Hematopoietic multipotent progenitor cell treated with erythropoietin and hydrocortisone succinate and interleukin-3 and kit ligand, for 4 days (in vitro differentiated cells): ENCODE measurements around the gene IFITM1.
"Not testable (repeated sequence)": the region's sequence is repeated elsewhere in the genome, so short reads cannot be mapped to it uniquely, and the experiment has no call there.

Source experiments
- DNase-seq: peaks from one replicate; pipeline ENCODE4 v3.0.0-alpha.2; 2015

IFITM1 gene

GRCh38 chr11:328516-329100 is 14.8 kb downstream of the IFITM1 start:
- DNase-seq: not testable (repeated sequence)

GRCh38 chr11:329886-330253 is 16.0 kb downstream of the IFITM1 start:
- DNase-seq: no peak

DNA sequence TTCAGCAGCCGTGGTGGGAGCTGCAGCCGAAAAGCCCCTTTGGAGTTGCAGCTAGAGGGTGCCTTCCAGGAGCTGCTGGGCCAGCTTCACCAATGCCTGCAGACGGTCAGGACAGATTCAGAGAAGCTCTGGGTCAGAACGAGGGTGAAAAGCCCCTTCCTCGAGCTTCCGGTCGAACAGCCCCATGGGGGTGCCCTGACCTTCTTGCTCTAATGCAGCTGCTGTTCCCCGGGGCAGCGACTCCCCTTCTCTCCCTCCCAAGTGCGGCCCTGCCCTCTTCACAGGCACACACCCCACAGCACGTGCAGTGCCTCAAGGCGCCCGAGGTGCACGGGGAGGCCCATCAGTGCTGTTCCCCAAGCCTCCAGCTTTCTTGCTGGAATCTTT is 16.5 kb downstream of the IFITM1 start:
- DNase-seq: no peak

DNA sequence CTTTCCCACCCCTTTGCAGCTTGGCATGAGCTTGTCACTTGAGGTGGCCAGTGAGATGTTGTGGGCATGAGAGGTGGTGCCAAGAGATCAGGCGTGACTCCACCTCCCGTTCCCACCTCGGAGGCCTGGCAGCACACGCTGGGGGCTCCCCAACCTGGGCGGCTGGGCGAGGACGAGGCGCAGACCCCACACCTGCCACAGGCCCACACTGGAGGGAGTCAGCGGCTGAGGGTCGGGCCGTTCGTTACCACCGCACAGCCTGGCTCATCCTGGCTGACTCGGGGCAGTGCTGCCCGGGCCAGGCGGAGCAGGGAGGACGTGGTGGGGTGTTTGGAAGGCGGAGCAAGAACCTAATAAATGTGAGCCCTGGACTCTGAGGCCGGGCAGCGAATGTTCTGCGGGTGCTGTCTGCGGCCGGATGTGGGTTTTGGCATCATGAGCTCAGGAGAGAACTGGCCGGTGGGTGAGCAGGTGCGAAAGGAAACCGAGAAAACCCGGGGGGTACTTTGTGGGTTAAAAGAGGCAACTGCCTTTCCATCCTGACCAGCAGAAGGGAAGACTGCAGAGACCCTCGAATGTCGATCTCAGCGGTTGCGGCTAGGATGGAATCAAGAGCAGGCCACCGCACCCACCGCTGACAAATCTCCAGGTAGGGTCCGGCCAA is 17.0 kb downstream of the IFITM1 start:
- no peak for DNase-seq

DNA sequence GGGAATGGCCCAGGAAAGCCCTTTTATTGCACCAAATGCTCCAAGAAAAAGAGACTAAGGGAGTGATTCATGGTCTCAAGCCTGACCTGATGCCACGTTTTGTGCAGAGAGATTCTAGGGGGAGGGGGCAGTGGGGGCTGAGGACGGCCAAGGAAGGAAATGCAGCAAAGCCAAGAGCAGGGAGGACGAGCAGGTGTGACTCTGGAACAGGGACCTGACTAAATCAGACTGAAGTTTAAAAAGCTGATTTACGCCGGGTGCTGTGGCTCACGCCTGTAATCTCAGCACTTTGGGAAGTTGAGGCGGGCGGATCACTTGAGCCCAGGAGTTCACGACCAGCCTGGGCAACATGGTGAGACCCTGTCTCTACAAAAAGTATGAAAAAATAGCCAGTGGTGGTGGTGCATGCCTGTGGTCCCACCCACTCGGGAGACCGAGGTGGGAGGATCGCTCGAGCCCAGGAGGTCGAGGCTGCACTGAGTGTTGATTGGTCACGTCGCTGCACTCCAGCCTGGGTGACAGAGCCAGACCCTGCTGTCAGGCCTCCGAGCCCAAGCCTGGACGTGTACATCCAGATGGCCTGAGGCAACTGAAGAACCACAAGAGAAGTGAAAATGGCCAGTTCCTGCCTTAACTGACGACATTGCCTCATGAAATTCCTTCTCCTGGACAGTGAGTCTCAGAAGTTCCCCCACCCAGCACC is 17.7 kb downstream of the IFITM1 start:
- DNase-seq: no peak

DNA sequence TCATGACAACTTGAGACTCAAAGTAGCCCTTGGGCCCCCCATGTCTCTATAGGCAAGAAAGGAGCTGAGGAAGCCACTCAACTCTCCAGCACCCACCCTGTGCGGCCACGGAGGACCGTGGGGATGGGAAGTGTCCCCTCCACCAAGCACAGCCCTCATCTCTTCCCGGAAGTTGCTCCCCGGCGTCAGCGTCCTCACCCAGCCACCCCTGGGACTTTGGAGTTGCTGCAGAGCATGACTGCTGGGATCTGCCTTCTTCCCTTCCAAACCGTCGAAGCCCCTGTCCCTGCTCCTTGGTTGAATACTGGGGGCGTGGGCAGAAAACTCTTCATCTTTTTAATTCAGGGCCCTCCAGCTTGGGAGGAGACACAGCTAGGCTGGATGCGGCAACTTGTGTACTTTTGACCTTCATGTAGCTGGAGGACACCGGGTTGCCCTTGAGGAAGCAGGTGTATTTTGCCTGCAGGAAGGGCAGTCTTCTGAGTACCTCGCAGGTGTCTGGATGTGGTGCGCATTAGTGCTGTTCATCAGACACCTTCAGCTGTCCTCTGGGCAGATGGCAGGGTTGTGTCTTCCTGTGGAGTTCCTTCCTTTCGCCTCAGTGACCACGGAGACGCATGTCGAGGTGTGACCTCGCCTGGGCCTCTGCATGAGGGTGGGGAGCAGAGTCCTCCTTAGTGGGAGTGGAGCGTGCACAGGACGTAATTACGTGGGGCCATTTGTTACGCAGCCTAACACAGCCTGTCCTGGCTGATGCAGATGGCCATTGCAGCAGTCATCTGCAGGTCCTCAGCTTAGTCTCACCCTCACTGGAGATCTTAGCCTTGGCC is 19.0 kb downstream of the IFITM1 start:
- DNase-seq: no peak

GRCh38 chr11:333616-334263 is 19.9 kb downstream of the IFITM1 start:
- not testable (repeated sequence) for DNase-seq

DNA sequence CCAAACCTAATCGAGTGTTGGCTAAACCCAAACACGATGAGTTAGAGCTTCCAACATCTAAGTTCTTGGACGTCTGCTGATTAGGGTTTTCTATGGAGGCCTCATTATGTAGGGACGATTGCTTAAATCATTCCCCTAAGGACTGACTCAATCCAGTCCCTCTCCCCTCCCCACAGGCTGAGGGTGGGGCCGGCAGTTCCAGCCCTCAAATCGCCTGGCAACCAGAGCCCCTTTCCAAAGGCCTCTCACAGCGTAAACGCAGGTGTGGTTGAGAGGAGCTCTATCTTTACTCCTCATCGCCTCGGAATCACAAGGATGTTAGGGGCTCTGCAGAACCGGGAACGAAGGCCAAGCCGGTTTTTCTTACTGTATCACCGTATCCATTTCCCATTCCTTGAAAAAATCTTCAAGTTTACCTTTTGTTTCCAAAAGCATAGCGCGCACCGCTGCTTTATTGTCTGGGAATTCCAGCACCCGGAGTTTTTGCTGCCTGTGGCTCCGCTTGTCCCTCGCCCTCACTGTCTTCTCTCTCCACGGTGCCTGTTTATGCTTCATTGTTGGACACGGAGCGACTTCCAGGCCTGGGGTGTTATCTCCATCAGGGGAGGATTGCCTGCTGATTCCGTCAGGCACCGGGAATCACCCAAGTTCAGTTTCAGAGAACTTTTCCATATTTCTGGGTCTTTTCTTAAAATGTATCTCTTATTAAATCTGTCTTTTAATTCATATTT is 20.6 kb downstream of the IFITM1 start:
- no peak for DNase-seq

- no peak for DNase-seq
Observed at GRCh38 chr11:335779-336658, 22.2 kb downstream of the IFITM1 start.

DNA sequence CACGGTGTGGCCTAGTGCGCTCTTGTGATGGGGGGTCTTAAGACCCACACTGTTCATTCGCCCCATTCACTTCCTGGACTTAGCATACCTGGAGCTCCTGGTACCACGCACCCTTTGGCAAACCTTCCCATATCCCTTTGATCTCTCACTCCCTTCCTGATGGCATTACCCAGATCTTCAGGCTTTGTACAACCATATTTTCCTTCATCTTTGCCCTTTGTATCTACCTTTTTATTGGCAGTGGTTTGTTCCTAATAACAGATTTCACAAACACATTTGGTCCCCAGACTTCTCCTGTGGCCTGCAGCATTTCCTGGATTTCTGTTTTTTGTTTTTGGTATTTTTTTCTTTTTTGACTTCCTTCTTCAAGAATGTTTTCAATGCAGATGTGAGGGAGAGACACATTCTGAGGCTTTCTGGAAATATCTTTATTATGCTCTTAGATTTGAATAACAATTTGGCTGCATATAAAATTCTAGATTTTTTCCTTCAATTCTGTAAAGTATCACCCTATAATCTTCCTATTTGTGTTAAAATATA is 22.9 kb downstream of the IFITM1 start:
- DNase-seq: no peak

DNA sequence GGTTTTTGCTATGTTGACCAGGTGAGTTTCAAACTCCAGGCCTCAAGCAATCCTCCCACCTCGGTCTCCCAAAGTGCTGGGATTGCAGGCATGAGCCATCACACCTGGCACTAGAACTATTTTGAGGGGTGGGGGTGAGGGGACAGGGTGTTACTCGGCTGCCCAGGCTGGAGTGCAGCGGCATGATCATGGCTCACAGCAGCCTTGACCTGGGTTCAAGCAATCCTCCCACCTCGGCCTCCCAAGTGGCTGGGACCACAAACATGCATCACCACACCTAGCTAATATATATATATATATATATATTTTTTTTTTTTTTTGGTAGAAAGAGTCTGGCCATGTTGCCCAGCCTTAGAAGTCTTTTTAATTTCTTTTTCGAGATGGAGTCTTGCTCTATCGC is 23.9 kb downstream of the IFITM1 start:
- DNase-seq: no peak

DNA sequence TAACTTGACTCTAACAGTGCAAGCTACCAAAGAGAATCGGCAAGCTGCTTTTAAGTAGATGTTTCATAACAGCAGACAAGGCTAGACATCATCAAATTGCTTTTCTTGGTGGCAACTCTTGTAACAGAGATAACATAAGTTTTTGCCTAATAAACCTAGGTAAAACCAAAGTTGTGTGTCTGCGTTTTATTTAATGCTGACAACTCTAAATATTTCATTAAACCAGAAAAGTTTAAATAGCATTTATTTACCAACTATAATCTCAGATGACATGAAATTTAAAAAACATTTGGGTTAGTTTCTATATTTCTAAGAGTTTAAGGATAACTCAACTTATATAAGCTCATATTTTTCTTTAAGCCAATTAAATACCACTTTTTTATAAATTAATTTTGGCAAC is 26.1 kb downstream of the IFITM1 start:
- no peak for DNase-seq

DNA sequence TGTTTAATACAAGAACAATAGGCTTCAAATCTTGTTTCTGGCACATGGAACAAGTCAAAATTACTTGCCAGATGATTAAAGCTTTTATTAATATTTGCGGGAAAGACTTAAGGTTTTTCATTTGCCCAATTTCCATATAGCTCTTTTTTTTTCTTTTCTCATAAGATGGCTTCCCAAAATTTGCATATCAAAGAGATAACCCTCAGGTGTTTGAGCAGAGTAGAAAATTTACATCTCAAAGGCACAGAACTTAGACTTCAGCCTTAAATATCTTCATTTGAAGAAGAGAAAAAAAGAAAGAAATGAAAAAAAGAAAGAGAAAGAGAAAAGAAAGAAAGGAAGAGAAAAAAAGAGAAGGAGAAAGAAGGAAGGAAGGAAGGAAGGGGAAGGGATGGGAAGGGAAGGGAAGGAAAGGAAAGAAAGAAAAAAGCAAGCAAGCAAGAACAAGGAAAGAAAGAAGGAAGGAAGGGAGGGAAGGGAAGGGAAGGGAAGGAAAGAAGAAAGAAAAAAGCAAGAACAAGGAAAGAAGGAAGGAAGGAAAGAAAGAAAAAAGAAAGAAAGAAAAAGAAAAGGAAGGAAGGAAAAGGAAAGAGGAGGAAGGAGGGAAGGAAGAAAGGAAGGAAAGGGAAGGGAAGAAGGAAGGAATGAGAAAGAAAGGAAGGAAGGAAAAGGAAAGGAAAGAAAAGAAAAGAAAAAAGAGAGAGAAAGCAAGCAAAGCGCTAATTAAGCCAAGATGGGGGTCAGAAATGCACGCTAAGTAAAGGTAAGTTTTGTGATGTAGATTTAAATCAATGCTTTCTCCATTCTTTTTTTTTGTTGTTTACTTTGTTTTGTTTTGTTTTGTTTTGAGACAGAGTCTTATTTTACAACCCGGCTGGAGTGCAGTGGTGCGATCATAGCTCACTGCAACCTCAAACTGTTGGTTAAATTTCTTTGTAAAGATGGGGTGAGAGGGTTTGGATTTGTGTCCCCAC is 27.0 kb downstream of the IFITM1 start:
- no peak for DNase-seq

GRCh38 chr11:342328-342727 is 28.5 kb downstream of the IFITM1 start:
- no peak for DNase-seq

DNA sequence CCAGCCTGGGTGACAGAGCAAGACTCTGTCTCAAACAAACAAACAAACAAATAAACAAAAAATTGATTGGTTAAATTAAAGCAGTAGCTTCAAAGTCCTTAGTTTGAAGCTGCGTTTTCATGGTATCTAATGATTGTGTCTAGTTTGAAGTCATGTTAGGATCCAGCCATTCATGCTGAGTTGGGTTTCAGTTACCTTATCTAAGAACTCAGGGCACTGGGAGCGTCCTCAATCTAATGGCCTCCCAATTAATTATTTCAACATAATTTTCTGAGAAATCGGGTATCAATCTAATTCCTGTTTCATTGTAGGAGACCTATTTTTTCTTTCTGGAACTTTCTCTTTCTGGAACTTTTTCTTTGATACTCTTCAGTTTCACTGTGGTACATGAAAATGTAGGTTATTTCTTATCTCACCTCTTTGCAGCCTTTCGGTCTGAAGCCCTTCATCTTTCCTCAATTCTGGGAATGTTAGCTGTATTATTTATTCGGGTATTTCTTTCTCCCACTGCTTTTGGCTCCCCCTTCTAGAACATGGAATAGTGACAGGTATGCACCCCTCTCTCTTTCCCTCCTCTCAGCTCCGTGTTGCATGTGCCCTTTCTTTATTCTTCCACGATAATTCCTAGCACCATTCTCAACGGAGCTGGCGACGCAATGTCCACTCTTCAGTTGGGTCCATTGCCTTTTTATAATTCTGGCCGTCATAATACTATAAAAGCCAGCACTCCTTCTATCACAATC is 31.2 kb downstream of the IFITM1 start:
- no peak for DNase-seq

- DNase-seq: no peak
Observed at GRCh38 chr11:346529-346928, 32.7 kb downstream of the IFITM1 start.

DNA sequence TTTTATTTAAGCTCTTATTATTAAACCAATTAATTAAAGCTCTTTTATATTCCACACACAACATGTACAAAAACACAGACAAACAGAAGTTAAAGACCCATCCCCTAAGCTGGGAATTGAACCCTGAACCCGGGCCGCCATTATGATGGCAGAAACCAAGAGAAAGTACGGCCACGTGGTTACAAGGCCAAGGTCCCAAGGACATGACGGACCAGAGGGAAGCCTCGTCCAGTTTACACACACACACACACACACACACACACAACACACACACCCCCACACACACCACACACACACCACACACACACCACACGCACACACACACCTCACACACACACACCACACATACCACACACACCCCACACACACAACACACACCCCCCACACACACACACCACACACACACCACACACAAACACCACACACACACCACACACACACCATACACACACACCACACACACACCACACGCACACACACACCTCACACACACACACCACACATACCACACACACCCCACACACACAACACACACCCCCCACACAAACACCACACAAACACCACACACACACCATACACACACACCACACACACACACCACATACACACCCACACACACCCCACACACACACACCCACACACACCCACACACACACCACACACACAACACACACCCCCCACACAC is 35.6 kb downstream of the IFITM1 start:
- DNase-seq: not testable (repeated sequence)

- DNase-seq: not testable (repeated sequence)
Observed at GRCh38 chr11:350033-350722, 36.3 kb downstream of the IFITM1 start.
